Fibroblast of lung (primary cell): ENCODE data around the gene SHROOM3.

Experiments used
- CTCF ChIP-seq, 2 donors: IDR thresholded peaks in 1 of 2; conservative IDR thresholded peaks in 1 of 2; 1 replicate in 1 of 2; 2 replicates in 1 of 2; pipeline ENCODE4 v1.5.1; 2011 to 2012; ENCODE audit warnings: low read length in 2 of 2, control low read depth in 1 of 2, inconsistent platforms in 1 of 2, low read depth in 1 of 2, mild to moderate bottlenecking in 1 of 2
- EZH2 ChIP-seq: IDR thresholded peaks from 2 replicates; pipeline ENCODE4 v1.5.1; 2012; ENCODE audit warnings: low read length, control low read depth, mild to moderate bottlenecking; ENCODE audit errors: missing control alignments

- no peak for TF ChIP-seq EZH2
- TF ChIP-seq CTCF (conservative IDR thresholded peaks at IDR 0.05 in 1 of 2, IDR thresholded peaks at IDR 0.05 in 1 of 2; ENCODE audit: low read depth in 1 of 2, low read length in 2 of 2): no peak
These were observed 176.7 kb downstream of the SHROOM3 start for GRCh38 chr4:76611616-76612207.
